H1 (cell line): Measurements from ENCODE around the gene KIF1C.

Source experiments
- ATF3 ChIP-seq: IDR thresholded peaks from 2 replicates; pipeline ENCODE4 v1.6.1; 2011; ENCODE audit warnings: low read depth, mild to moderate bottlenecking, low read length; ENCODE audit not compliant: insufficient read depth
- EZH2 ChIP-seq: fragments of 200-600 bp; sonication (generic); IDR thresholded peaks from 2 replicates; pipeline ENCODE4 v1.7.1; 2012; ENCODE audit warnings: low read depth, mild to moderate bottlenecking, moderate library complexity, low read length, inconsistent platforms; ENCODE audit not compliant: severe bottlenecking
- FOSL1 ChIP-seq: IDR thresholded peaks from 2 replicates; pipeline ENCODE4 v1.6.1; 2011; ENCODE audit warnings: mild to moderate bottlenecking, low read depth, low read length, moderate library complexity; ENCODE audit not compliant: insufficient read depth
- MAFK ChIP-seq: IDR thresholded peaks from 2 replicates; pipeline ENCODE4 v1.6.1; 2012; ENCODE audit warnings: low read depth, mild to moderate bottlenecking, improper control_type of control experiment, low read length
- PHF8 ChIP-seq: fragments of 200-600 bp; sonication (generic); conservative IDR thresholded peaks from 2 replicates; pipeline ENCODE4 v1.7.1; 2012; ENCODE audit warnings: low read depth, mild to moderate bottlenecking, inconsistent platforms, low read length, moderate library complexity
- POLR2A ChIP-seq, 2 experiments: IDR thresholded peaks; 1 replicate in 1 of 2; 2 replicates in 1 of 2; pipeline ENCODE4 v1.6.1; 2011; ENCODE audit warnings: low read depth in 2 of 2, low read length in 2 of 2, mild to moderate bottlenecking in 2 of 2; ENCODE audit errors: control extremely low read depth in 1 of 2
- POLR2AphosphoS5 ChIP-seq: IDR thresholded peaks from 2 replicates; pipeline ENCODE4 v1.6.1; 2011; ENCODE audit warnings: low read depth, low read length
- SP4 ChIP-seq: IDR thresholded peaks from 2 replicates; pipeline ENCODE4 v1.6.1; 2012; ENCODE audit warnings: low read length, inconsistent platforms
- TCF12 ChIP-seq: IDR thresholded peaks from 2 replicates; pipeline ENCODE4 v1.6.1; 2011; ENCODE audit warnings: low read depth, mild to moderate bottlenecking, low read length
- TEAD4 ChIP-seq: IDR thresholded peaks from 2 replicates; pipeline ENCODE4 v1.6.1; 2012; ENCODE audit warnings: low read depth, low read length, inconsistent platforms, mixed read lengths
- YY1 ChIP-seq: IDR thresholded peaks from 2 replicates; pipeline ENCODE4 v1.6.1; 2011; ENCODE audit warnings: low read depth, mild to moderate bottlenecking, low read length
- TF ChIP-seq, protein P1 (sequence below), 3 experiments: IDR thresholded peaks; 1 replicate in 2 of 3; 2 replicates in 1 of 3; pipeline versions ENCODE4 v1.5.1 to v1.6.1; 2011; ENCODE audit warnings: low read length in 3 of 3, mild to moderate bottlenecking in 3 of 3, inconsistent platforms in 2 of 3, low read depth in 1 of 3, moderate library complexity in 1 of 3; ENCODE audit not compliant: insufficient read depth in 1 of 3; ENCODE audit errors: control extremely low read depth in 1 of 3
- TF ChIP-seq, protein P2 (sequence below): IDR thresholded peaks from 2 replicates; pipeline ENCODE4 v1.6.1; 2012; ENCODE audit warnings: inconsistent platforms

- TF ChIP-seq FOSL1 (no peak), PHF8 (no peak), YY1 (no peak), POLR2AphosphoS5 (no peak), POLR2A (IDR thresholded peaks at IDR 0.05; ENCODE audit: control extremely low read depth in 1 of 2, low read depth in 2 of 2, low read length in 2 of 2) (no peak), SP4 (no peak), TCF12 (no peak), MAFK (no peak), TEAD4 (no peak), ATF3 (no peak), EZH2 (no peak)
- TF ChIP-seq, protein P1, sequence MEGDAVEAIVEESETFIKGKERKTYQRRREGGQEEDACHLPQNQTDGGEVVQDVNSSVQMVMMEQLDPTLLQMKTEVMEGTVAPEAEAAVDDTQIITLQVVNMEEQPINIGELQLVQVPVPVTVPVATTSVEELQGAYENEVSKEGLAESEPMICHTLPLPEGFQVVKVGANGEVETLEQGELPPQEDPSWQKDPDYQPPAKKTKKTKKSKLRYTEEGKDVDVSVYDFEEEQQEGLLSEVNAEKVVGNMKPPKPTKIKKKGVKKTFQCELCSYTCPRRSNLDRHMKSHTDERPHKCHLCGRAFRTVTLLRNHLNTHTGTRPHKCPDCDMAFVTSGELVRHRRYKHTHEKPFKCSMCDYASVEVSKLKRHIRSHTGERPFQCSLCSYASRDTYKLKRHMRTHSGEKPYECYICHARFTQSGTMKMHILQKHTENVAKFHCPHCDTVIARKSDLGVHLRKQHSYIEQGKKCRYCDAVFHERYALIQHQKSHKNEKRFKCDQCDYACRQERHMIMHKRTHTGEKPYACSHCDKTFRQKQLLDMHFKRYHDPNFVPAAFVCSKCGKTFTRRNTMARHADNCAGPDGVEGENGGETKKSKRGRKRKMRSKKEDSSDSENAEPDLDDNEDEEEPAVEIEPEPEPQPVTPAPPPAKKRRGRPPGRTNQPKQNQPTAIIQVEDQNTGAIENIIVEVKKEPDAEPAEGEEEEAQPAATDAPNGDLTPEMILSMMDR (IDR thresholded peaks at IDR 0.05; ENCODE audit: control extremely low read depth in 1 of 3, insufficient read depth in 1 of 3, low read depth in 1 of 3, low read length in 3 of 3): peak; percentile 36 to 56 (median 55); a peak in 3 of 4 replicates
- TF ChIP-seq, protein P2, sequence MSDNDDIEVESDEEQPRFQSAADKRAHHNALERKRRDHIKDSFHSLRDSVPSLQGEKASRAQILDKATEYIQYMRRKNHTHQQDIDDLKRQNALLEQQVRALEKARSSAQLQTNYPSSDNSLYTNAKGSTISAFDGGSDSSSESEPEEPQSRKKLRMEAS: no peak
Measured at GRCh38 chr17:5043524-5043923, 45.8 kb downstream of the KIF1C start.
